OCI-LY1 (cell line): ENCODE results near the gene MARS1.
A peak's percentile ranks its signal among the peaks of the same experiment; 100 is the strongest.

ENCODE experiments used
- H2AFZ ChIP-seq: fragments of 200-600 bp; sonication (generic), shearing (Covaris generic); 2 replicates; pipeline ENCODE4 v1.6.0; 2014; ENCODE audit warnings: antibody characterized with exemption, mild to moderate bottlenecking, low read length
- H3F3A ChIP-seq: fragments of 200-600 bp; sonication (generic), shearing (Covaris generic); 2 replicates; pipeline ENCODE4 v1.6.0; 2014; ENCODE audit warnings: mild to moderate bottlenecking, antibody characterized with exemption, low read length, moderate library complexity; ENCODE audit not compliant: insufficient read depth
- H3K27ac ChIP-seq: fragments of 200-600 bp; sonication (generic); 2 replicates; pipeline ENCODE4 v1.5.1; 2014; ENCODE audit warnings: low read length, mixed run types, mild to moderate bottlenecking, low read depth; ENCODE audit not compliant: poor library complexity, severe bottlenecking
- H3K27me3 ChIP-seq: fragments of 200-600 bp; sonication (generic); 2 replicates; pipeline ENCODE4 v1.6.0; 2014; ENCODE audit warnings: antibody characterized with exemption, mild to moderate bottlenecking, low read length, moderate library complexity; ENCODE audit not compliant: insufficient read depth
- H3K36me3 ChIP-seq: fragments of 200-600 bp; sonication (generic); 2 replicates; pipeline ENCODE4 v1.6.1; 2014; ENCODE audit warnings: mild to moderate bottlenecking, antibody characterized with exemption, low read length, moderate library complexity, mixed read lengths; ENCODE audit not compliant: insufficient read depth
- H3K4me1 ChIP-seq: fragments of 200-600 bp; sonication (generic); 2 replicates; pipeline ENCODE4 v1.5.1; 2014; ENCODE audit warnings: mild to moderate bottlenecking, low read length, moderate library complexity; ENCODE audit not compliant: insufficient read depth, severe bottlenecking
- H3K4me2 ChIP-seq: fragments of 200-600 bp; sonication (generic), shearing (Covaris generic); 2 replicates; pipeline ENCODE4 v1.6.1; 2014; ENCODE audit warnings: low read length
- H3K4me3 ChIP-seq: fragments of 200-600 bp; sonication (generic); 2 replicates; pipeline ENCODE4 v1.5.1; 2014; ENCODE audit warnings: low read length, low read depth, mild to moderate bottlenecking, mixed read lengths; ENCODE audit not compliant: poor library complexity, severe bottlenecking
- H3K79me2 ChIP-seq: fragments of 200-600 bp; shearing (Covaris generic); 2 replicates; pipeline ENCODE4 v1.6.1; 2016; ENCODE audit warnings: mixed run types, low read length, mixed read lengths; ENCODE audit not compliant: insufficient read depth
- H3K9ac ChIP-seq: fragments of 200-600 bp; sonication (generic), shearing (Covaris generic); 2 replicates; pipeline ENCODE4 v1.6.1; 2014; ENCODE audit warnings: mild to moderate bottlenecking, low read length, mixed read lengths
- H3K9me2 ChIP-seq: fragments of 200-600 bp; sonication (generic), shearing (Covaris generic); 2 replicates; pipeline ENCODE4 v1.6.1; 2014; ENCODE audit warnings: low read depth, mild to moderate bottlenecking, low read length, mixed read lengths
- H3K9me3 ChIP-seq: fragments of 200-600 bp; shearing (Covaris generic); 2 replicates; pipeline ENCODE4 v1.6.1; 2014; ENCODE audit warnings: low read length, mixed read lengths
- H4K20me1 ChIP-seq: fragments of 200-600 bp; sonication (generic), shearing (Covaris generic); 2 replicates; pipeline ENCODE4 v1.6.0; 2016; ENCODE audit warnings: mild to moderate bottlenecking, low read length; ENCODE audit not compliant: insufficient read depth
- CTCF ChIP-seq: fragments of 200-600 bp; sonication (generic), shearing (Covaris generic); IDR thresholded peaks from 2 replicates; pipeline ENCODE4 v1.5.1; 2017; ENCODE audit warnings: mild to moderate bottlenecking, antibody characterized with exemption, low read length, moderate library complexity, mixed read lengths
- EZH2 ChIP-seq: fragments of 200-600 bp; sonication (generic), shearing (Covaris generic); IDR thresholded peaks from 2 replicates; pipeline ENCODE4 v1.8.0; 2017; ENCODE audit warnings: borderline replicate concordance, mixed run types, mild to moderate bottlenecking, antibody characterized with exemption, low read length, moderate library complexity, mixed read lengths

MARS1 gene

GRCh38 chr12:57452937-57453509 is 34.8 kb upstream of the MARS1 start:
- Histone ChIP-seq H3K4me3 (no peak overlapping the region), H3K36me3 (no peaks in the 10 kb centered on the region), H3K9me2 (no peaks in the 10 kb centered on the region), H4K20me1 (no peaks in the 10 kb centered on the region), H3K4me1 (peaks cover 10% of the 10 kb centered on the region), H3K9me3 (no peaks in the 10 kb centered on the region), H3K27ac (no peak overlapping the region), H2AFZ (no peak overlapping the region), H3K79me2 (no peaks in the 10 kb centered on the region), H3K27me3 (no peaks in the 10 kb centered on the region), H3K4me2 (no peak overlapping the region), H3F3A (no peaks in the 10 kb centered on the region), H3K9ac (no peak overlapping the region)
- no peak for TF ChIP-seq EZH2
- TF ChIP-seq CTCF = peak; percentile 87

DNA sequence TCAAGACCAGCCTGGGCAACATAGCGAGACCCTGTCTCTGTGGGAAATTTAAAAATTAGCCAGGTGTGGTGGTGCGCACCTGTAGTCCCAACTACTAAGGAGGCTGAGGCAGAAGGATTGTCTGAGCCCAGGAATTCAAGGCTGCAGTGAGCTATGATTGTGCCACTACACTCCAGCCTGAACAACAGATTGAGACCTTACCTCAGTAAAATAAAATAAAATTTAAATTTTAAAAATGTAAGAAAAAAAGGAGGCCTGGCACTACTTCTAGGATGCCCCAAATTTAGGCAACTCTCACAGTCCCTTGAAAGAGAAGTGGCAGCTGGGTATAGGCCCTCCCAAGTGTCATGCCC is 33.7 kb upstream of the MARS1 start:
- no peak for TF ChIP-seq EZH2
- TF ChIP-seq CTCF = no peak
- Histone ChIP-seq H3K9ac (no peak overlapping the region), H3K4me1 (peaks cover 18% of the 10 kb centered on the region), H3K9me3 (no peaks in the 10 kb centered on the region), H2AFZ (no peak overlapping the region), H4K20me1 (no peaks in the 10 kb centered on the region), H3K4me2 (no peak overlapping the region), H3K79me2 (no peaks in the 10 kb centered on the region), H3K4me3 (no peak overlapping the region), H3K27me3 (no peaks in the 10 kb centered on the region), H3F3A (no peaks in the 10 kb centered on the region), H3K27ac (no peak overlapping the region), H3K36me3 (no peaks in the 10 kb centered on the region), H3K9me2 (no peaks in the 10 kb centered on the region)

- H3K36me3 ChIP-seq = no peaks in the 10 kb centered on the region
- no peaks in the 10 kb centered on the region for H3F3A ChIP-seq
- peak within 1 kb of the TSS; percentile 43 for H3K4me3 ChIP-seq
- peaks cover 18% of the 10 kb centered on the region for H3K4me1 ChIP-seq
- no peak within 1 kb of the TSS; the same call in 1 of the 2 replicates for H3K9ac ChIP-seq
- peak within 1 kb of the TSS; percentile 61 for H3K4me2 ChIP-seq
- H3K27me3 ChIP-seq = no peaks in the 10 kb centered on the region
- H3K9me3 ChIP-seq = no peaks in the 10 kb centered on the region
- TF ChIP-seq CTCF (no peak), EZH2 (no peak)
- H2AFZ ChIP-seq = no peak within 1 kb of the TSS
- no peaks in the 10 kb centered on the region for H3K9me2 ChIP-seq
- H3K27ac ChIP-seq = no peak within 1 kb of the TSS
- H3K79me2 ChIP-seq = no peaks in the 10 kb centered on the region
- H4K20me1 ChIP-seq = no peaks in the 10 kb centered on the region
Measured at GRCh38 chr12:57454566-57455373, 33.1 kb upstream of the MARS1 start, which contains the start of gene INHBE. INHBE (plus strand) TSS chr12:57455307; CDS start chr12:57455537, 230 bp downstream.
